ENCODE data around the gene ADGRG2.

DNA sequence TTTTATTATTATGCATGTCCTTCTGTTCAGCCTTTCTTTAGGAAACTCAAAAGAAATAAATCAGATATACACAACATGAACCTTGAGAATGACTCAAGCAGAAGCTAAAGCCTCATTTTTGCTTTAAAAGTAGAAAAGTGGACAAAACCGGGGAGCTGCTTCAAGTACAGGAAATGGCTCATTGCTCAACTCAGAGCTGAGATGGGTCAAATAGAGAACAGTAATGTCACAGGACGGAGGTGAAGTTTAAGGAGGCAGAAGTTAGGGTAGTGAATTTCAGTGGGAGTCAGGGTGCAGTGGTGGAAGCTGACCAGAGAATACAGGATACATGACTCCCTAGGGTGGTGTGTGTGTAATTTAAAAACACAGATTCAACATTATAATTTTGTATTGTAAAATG lies 160.6 kb downstream of the ADGRG2 start:
- no peak for TF ChIP-seq CTCF (CRISPR knock-in tag; IDR thresholded peaks at IDR 0.05)
- TF ChIP-seq SNAPC5 (CRISPR knock-in tag; IDR thresholded peaks at IDR 0.05; ENCODE audit: borderline replicate concordance) = no peak
- no peak for TF ChIP-seq GPN1 (CRISPR knock-in tag; IDR thresholded peaks at IDR 0.05; ENCODE audit: borderline replicate concordance)
- no peak for TF ChIP-seq TBP (CRISPR knock-in tag; IDR thresholded peaks at IDR 0.05)
- TF ChIP-seq GABPA (IDR thresholded peaks at IDR 0.05; ENCODE audit: low read depth, low read length) = no peak
- no peak for TF ChIP-seq GABPA (CRISPR knock-in tag; IDR thresholded peaks at IDR 0.05; ENCODE audit: low read depth)
- TF ChIP-seq ZNF24 (IDR thresholded peaks at IDR 0.05) = no peak
- no peak for TF ChIP-seq MAZ (IDR thresholded peaks at IDR 0.05; ENCODE audit: borderline replicate concordance, low read depth, low read length)
- TF ChIP-seq MAZ (CRISPR knock-in tag; IDR thresholded peaks at IDR 0.05; ENCODE audit: low read depth) = no peak
- TF ChIP-seq SRSF1 (optimal IDR thresholded peaks at IDR 0.05; ENCODE audit: low read depth, low read length) = no peak

Data from HepG2 (cell line).